Mesenteric fat pad (tissue), 1 donor: ENCODE data around the gene OTUB1. TPM values are rescaled to one million over a fixed set of nuclear protein-coding genes. Genes with fewer than 3 reads are reported as not detected.
"Not testable (repeated sequence)": the region's sequence is repeated elsewhere in the genome, so short reads cannot be mapped to it uniquely, and the experiment has no call there.

Experiments used
- DNase-seq: peaks from one replicate; pipeline ENCODE4 v3.0.0-alpha.2; 2020; ENCODE audit warnings: low spot score
- long read RNA-seq: library from polyadenylated mRNA; unstranded; transcript quantifications from one replicate; pipeline ENCODE4 v2.0.0, GENCODE V29; 2020
- total RNA-seq: library from RNA; stranded (reverse); fragmentation: NEBNext Ultra II Directional; extraction: Animal tissue kit (Norgen Biotek cat#: 25700); gene quantifications from one replicate; pipeline ENCODE4 v1.2.1, GENCODE V29; 2021
- donor health status: DM: yes; HTN: yes; CAD: no.

Gene OTUB1
- 44.3 TPM for total RNA-seq
- long read RNA-seq, transcript OTUB1-201 (6 exons, 2,493 nt): minor isoform, 17 of 71 reads
- long read RNA-seq, transcript OTUB1-209 (7 exons, 1,729 nt): major isoform, 50 of 71 reads
- long read RNA-seq, partial matches to known transcripts: 3 of 71 reads
- long read RNA-seq, other reads (novel, unspliced or antisense): 1 of 71 reads

DNA sequence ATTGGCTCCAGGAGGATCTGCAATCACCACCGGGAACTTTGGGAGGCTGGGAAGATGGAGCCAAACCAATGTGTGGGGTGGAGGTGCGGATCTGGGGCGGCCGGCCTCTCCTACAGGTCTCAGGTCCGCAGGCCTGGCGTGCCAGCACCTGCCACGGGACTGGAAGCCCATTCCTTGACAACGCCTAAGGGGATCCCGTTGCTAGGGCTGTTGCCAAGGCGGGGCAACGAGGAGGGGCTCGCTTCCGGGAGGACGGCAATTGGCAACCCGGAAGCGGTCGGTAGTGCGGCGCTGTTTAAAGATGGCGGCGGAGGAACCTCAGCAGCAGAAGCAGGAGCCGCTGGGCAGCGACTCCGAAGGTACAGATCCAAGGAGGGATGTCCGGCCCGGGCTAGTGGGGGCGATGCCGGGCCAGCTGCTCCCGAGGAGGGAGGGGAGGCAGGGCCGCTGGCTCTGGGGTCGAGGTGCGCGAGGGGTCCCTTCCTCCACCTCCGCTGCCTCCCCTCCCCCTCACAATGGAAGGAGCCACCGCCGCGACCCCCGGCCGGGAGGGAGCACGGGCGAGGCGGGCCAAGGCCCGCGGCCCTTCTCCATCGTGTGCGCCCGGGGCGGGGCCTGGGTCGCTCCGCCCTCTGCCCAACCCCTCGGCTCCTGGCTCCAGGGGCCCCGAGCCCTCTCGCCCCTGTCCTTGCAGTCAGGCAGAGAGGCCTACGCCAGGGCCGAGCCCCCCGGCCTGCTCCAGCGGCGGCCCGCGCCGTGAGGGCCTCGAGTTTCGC is at the start of gene OTUB1:
Gene OTUB1, plus strand, starts transcription at position 283 of the 776 bp plus-strand sequence. Its CDS starts 19 bp downstream, at position 302.
- peak; percentile 96 for DNase-seq

DNA sequence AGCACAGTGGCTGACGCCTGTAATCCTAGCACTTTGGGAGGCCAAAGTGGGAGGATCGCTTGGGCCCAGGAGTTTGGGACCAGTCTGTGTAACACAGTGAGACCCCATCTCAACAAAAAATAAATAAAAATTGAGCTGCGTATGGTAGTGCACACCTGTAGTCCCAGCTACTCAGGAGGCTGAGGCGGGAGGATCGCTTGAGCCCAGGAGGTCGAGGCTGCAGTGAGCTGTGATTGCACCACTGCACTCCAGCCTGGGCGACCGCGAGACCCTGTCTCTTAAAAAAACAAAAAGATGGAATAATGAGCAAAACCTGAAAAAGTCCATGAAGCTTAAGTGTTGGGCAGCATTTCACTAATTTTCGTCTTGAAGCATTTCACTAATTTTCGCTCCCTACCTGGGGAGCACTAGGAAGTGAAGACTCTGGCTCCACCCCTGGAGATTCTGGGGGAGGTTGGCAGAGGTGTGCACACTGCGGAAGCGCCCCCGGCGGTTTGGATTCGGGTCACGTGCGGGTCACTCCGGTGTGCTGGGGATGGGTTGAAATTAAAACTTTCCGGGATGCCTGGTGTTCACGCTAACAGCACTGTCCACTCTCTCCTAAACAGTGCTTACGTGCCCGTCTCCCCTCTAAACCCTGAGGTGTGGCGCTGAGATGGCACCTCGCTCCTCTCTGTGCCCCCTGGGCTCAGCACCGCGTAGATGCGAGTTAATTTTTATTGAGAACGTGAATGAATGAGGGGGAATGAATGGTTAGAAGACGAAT is 48.3 kb upstream of the OTUB1 start:
- no peak for DNase-seq

DNA sequence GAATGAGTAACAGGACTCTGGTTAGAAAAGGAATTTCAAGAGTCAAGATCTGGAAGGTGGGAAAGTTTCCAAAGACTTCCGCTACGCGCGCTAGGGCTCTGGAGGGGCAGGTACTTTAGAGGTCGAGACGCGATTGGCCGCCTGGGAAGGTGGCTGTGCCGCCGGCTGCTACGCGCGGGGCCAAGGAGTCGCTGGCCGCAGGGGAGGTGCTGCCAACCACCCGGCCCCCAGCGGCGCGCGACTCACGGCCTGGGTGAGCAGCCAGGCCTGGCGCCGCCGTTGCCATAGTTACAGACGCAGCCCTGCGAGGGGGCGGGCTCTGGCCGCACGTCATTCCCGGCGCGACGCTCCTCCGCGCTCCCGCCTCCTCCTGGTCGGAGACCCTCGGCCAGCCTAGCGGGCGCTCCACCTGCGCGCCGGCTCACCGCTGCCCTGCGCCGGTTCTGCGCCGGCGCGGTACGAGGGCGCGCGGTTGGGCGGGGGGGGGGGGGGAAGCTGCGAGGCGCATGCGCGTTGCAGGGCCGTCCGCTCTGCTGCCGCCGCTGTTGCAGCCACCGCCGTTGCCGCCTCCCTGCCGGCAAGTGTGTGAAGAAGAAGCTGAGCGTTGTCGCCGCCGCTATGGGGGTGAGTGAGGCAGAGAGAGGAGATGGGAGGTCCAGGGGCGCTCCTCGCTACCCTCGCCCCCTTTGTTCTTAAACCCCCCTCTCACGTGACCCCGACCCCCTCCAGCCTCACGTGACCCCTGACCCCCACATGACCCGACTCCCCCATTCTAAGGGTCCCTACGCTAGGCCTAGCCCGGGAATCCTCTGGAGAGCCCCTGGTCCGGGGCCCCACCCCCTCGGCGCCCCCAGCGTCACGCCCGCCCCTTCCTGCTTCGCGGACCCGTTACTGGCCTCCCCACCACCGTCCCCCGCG is 47.5 kb upstream of the OTUB1 start, which contains the start of gene NAA40:
Gene NAA40, plus strand, starts transcription at position 524 of the 918 bp plus-strand sequence. Its CDS starts 95 bp downstream, at position 619.
- DNase-seq: peak; percentile 96

- no peak for DNase-seq
Measured at GRCh38 chr11:63939397-63939891, 46.8 kb upstream of the OTUB1 start.

GRCh38 chr11:63940786-63941185 is 45.5 kb upstream of the OTUB1 start:
- no peak for DNase-seq

GRCh38 chr11:63941901-63942300 is 44.3 kb upstream of the OTUB1 start:
- no peak for DNase-seq

GRCh38 chr11:63942803-63943202 is 43.4 kb upstream of the OTUB1 start:
- no peak for DNase-seq

DNA sequence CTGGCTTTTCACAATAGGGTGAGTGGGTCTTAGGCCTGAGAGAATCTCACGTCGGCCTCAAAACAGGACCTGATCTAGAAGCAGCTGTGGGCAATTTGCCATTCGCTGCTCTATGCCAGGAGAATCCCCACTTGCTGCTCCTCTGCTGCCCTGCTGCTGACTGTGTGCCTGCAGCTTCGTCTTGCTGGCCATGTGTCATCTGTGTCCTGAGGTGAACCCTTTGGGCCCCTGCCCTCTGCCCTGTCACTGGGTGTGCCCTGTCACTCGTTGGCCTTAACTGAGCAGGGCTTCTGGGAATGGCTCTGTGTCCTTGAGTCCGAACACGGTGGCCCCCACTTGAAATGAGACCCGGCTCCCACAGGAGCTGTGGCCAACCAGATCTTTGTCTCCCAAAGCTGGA is 41.3 kb upstream of the OTUB1 start:
- no peak for DNase-seq

GRCh38 chr11:63945477-63946163 is 40.6 kb upstream of the OTUB1 start:
- DNase-seq: no peak

- no peak for DNase-seq
Measured at GRCh38 chr11:63951779-63952536, 34.3 kb upstream of the OTUB1 start.

GRCh38 chr11:63952570-63952969 is 33.7 kb upstream of the OTUB1 start:
- DNase-seq: no peak

DNA sequence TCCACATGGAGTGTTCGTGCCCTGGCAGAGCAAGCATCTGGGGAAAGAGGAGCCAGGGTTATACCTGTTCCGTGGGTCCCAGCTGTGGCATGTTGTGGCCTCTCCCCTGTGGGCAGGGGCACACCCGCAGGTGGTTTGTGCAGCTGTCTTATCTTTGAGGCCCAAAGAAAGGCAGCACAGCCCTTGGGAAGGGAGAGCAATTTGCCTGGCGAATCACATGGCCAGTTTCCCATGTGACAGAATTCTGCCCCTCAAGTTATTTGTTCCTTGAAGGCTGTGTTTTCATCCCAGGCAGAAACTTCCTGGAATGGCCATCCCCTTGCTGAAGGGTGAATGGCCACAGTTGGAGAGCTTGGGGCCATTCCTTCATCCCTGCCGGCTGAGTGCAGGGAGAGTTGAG is 28.2 kb upstream of the OTUB1 start:
- no peak for DNase-seq

- DNase-seq: no peak
Measured at GRCh38 chr11:63961608-63962412, 24.4 kb upstream of the OTUB1 start.

DNA sequence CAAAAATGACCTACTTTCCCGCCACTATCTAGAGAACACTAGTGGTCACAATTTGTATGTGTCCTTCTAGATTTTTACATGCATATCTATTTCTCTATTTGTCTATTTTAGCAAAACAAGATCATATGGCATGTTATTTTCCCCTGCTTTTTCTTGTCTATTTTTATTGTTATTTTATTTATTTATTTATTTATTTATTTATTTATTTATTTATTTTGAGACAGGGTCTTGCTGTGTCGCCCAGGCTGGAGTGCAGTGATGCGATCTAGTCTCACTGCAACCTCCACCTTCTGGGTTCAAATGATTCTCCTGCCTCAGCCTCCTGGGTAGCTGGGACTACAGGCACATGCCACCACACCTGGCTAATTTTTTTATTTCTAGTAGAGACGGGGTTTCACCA is 22.3 kb upstream of the OTUB1 start:
- DNase-seq: not testable (repeated sequence)

DNA sequence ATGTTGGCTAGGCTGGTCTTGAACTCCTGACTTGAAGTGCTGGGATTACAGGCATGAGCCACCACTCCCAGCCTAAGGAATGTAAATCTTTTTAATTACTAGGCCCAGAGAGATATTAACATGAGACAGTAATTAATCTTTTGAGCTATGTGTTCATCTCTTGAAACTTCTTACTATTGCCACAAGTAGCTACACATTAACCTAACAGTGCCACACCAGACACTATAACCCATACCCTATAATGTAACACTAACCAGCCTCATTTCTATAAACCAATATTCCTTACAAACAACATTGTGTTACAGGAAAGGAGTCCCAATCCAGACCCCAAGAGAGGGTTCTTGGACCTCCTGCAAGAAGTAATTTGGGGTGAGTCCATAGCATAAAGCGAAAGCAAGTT is 19.8 kb upstream of the OTUB1 start:
- no peak for DNase-seq

GRCh38 chr11:63969461-63969860 is 16.8 kb upstream of the OTUB1 start:
- DNase-seq: no peak

- DNase-seq: no peak
Measured at GRCh38 chr11:63970902-63971301, 15.3 kb upstream of the OTUB1 start.

GRCh38 chr11:63973912-63974258 is 12.4 kb upstream of the OTUB1 start:
- not testable (repeated sequence) for DNase-seq
